IMR-90 (cell line): ENCODE data around the gene ANKRD24. TPM values are rescaled to one million over a fixed set of nuclear protein-coding genes. Genes with fewer than 3 reads are reported as not detected.

Experiments
- ATAC-seq: fragments of 200-7000 bp; cut with Tn5 transposase; 2 replicates; pipeline ENCODE4 v1.9.1; 2020; ENCODE audit warnings: low read depth, mild to moderate bottlenecking, moderate library complexity
- BruUV-seq: library from RNA; stranded (reverse); fragments of 400-500 nt; replicated peaks from 2 replicates; lab custom pipeline; 2021; lab: Mats Ljungman, UMichigan
- CTCF ChIA-PET: fragments of 300-600 bp; formaldehyde crosslinking; extraction: SDS; loops from one replicate; lab custom pipeline; 2021; ENCODE audit warnings: antibody characterized with exemption; lab: Yijun Ruan, JAX
- POLR2A ChIA-PET: fragments of 300-600 bp; sonication (Branson Sonifier 250); formaldehyde crosslinking; loops from one replicate; lab custom pipeline; 2022; ENCODE audit warnings: antibody characterized with exemption; ENCODE audit not compliant: unreplicated experiment; lab: Charles Lee
- DNase-seq: peaks from one replicate; pipeline ENCODE4 v3.0.0; 2013
- H2AFZ ChIP-seq: replicated peaks from 2 replicates; pipeline ENCODE3; 2013; ENCODE audit warnings: low read length, mild to moderate bottlenecking; ENCODE audit not compliant: poor library complexity
- H2AK5ac ChIP-seq: 2 replicates; pipeline ENCODE4 v1.6.1; 2013; ENCODE audit warnings: low read depth, low read length, inconsistent platforms
- H2AK9ac ChIP-seq: replicated peaks from 2 replicates; pipeline ENCODE3; 2013; ENCODE audit warnings: mild to moderate bottlenecking, low read depth, low read length, moderate library complexity; ENCODE audit not compliant: poor library complexity
- H2BK120ac ChIP-seq: 2 replicates; pipeline ENCODE4 v1.6.1; 2013; ENCODE audit warnings: low read depth, low read length, inconsistent platforms
- H2BK15ac ChIP-seq: 3 replicates; pipeline ENCODE4 v1.6.1; 2013; ENCODE audit warnings: low read depth, low read length, inconsistent platforms
- H2BK20ac ChIP-seq: 2 replicates; pipeline ENCODE4 v1.6.1; 2013; ENCODE audit warnings: low read depth, mild to moderate bottlenecking, inconsistent platforms, low read length, moderate library complexity
- H2BK5ac ChIP-seq: 2 replicates; pipeline ENCODE4 v1.6.1; 2013; ENCODE audit warnings: mild to moderate bottlenecking, low read depth, low read length, inconsistent platforms; ENCODE audit not compliant: poor library complexity, severe bottlenecking
- H3K14ac ChIP-seq: replicated peaks from 2 replicates; pipeline ENCODE4 v1.6.1; 2013; ENCODE audit warnings: low read depth, low read length, inconsistent platforms
- H3K18ac ChIP-seq: 2 replicates; pipeline ENCODE4 v1.6.1; 2013; ENCODE audit warnings: low read depth, low read length, control low read depth
- H3K23ac ChIP-seq: 2 replicates; pipeline ENCODE4 v1.6.1; 2013; ENCODE audit warnings: low read depth, low read length, inconsistent platforms
- H3K27ac ChIP-seq: 2 replicates; pipeline ENCODE4 v1.5.1; 2013; ENCODE audit warnings: mild to moderate bottlenecking, control low read depth, low read length; ENCODE audit not compliant: insufficient read depth
- H3K27me3 ChIP-seq: 2 replicates; pipeline ENCODE4 v1.6.1; 2013; ENCODE audit warnings: low read length; ENCODE audit not compliant: control insufficient read depth, insufficient read depth
- H3K36me3 ChIP-seq: 2 replicates; pipeline ENCODE4 v1.6.1; 2013; ENCODE audit warnings: low read length, mixed read lengths; ENCODE audit not compliant: control insufficient read depth, insufficient read depth
- H3K4ac ChIP-seq: 2 replicates; pipeline ENCODE4 v1.6.1; 2013; ENCODE audit warnings: low read depth, low read length, inconsistent platforms
- H3K4me1 ChIP-seq: 2 replicates; pipeline ENCODE4 v1.6.1; 2013; ENCODE audit warnings: low read length, mixed read lengths; ENCODE audit not compliant: control insufficient read depth, insufficient read depth
- H3K4me2 ChIP-seq: 2 replicates; pipeline ENCODE4 v1.6.1; 2013; ENCODE audit warnings: low read depth, mild to moderate bottlenecking, control low read depth, low read length, moderate library complexity
- H3K4me3 ChIP-seq: 2 replicates; pipeline ENCODE4 v1.5.1; 2013; ENCODE audit warnings: low read depth, mild to moderate bottlenecking, control low read depth, low read length, moderate library complexity; ENCODE audit not compliant: insufficient read depth
- H3K56ac ChIP-seq: 2 replicates; pipeline ENCODE4 v1.6.1; 2013; ENCODE audit warnings: low read length, inconsistent platforms; ENCODE audit not compliant: insufficient read depth; ENCODE audit errors: extremely low read depth
- H3K79me1 ChIP-seq, 2 experiments: 2 replicates each; pipeline ENCODE4 v1.6.1; 2013; ENCODE audit warnings: low read length in 2 of 2, inconsistent platforms in 1 of 2, low read depth in 1 of 2
- H3K9ac ChIP-seq: 2 replicates; pipeline ENCODE4 v1.6.1; 2013; ENCODE audit warnings: low read depth, low read length, control low read depth
- H3K9me1 ChIP-seq: 2 replicates; pipeline ENCODE4 v1.6.1; 2013; ENCODE audit warnings: low read length, inconsistent platforms; ENCODE audit not compliant: insufficient read depth
- H3K9me3 ChIP-seq: 2 replicates; pipeline ENCODE4 v1.6.1; 2013; ENCODE audit warnings: low read length; ENCODE audit not compliant: control insufficient read depth, insufficient read depth
- H4K20me1 ChIP-seq: 2 replicates; pipeline ENCODE4 v1.6.1; 2013; ENCODE audit warnings: low read length, inconsistent platforms; ENCODE audit not compliant: insufficient read depth
- H4K5ac ChIP-seq: 2 replicates; pipeline ENCODE4 v1.6.1; 2013; ENCODE audit warnings: mild to moderate bottlenecking, low read depth, low read length, control low read depth
- H4K8ac ChIP-seq, 2 experiments: 2 replicates each; pipeline ENCODE4 v1.6.1; 2013; ENCODE audit warnings: low read depth in 2 of 2, low read length in 2 of 2, control low read depth in 1 of 2, inconsistent platforms in 1 of 2
- H4K91ac ChIP-seq: 2 replicates; pipeline ENCODE4 v1.6.1; 2013; ENCODE audit warnings: low read depth, low read length, inconsistent platforms; ENCODE audit not compliant: insufficient read depth
- BHLHE40 ChIP-seq: fragments of 150-350 bp; IDR thresholded peaks from 2 replicates; pipeline ENCODE4 v1.6.1; 2016; ENCODE audit warnings: mild to moderate bottlenecking, low read depth, low read length
- CEBPB ChIP-seq: IDR thresholded peaks from 2 replicates; pipeline ENCODE4 v1.6.1; 2012; ENCODE audit warnings: low read depth, low read length, improper control_type of control experiment
- CHD1 ChIP-seq: IDR thresholded peaks from 2 replicates; pipeline ENCODE4 v1.6.1; 2012; ENCODE audit warnings: low read depth, low read length, improper control_type of control experiment
- FOS ChIP-seq: fragments of 150-350 bp; IDR thresholded peaks from 2 replicates; pipeline ENCODE4 v1.6.1; 2016; ENCODE audit warnings: low read depth, low read length
- MAFK ChIP-seq: IDR thresholded peaks from 2 replicates; pipeline ENCODE4 v1.6.1; 2012; ENCODE audit warnings: low read depth, low read length, improper control_type of control experiment
- MAZ ChIP-seq: IDR thresholded peaks from 2 replicates; pipeline ENCODE4 v1.6.1; 2012; ENCODE audit warnings: low read depth, mild to moderate bottlenecking, low read length, improper control_type of control experiment, moderate library complexity, borderline replicate concordance
- MXI1 ChIP-seq: IDR thresholded peaks from 2 replicates; pipeline ENCODE4 v1.6.1; 2012; ENCODE audit warnings: low read depth, mild to moderate bottlenecking, low read length, moderate library complexity, borderline replicate concordance
- NFE2L2 ChIP-seq: fragments of 150-350 bp; IDR thresholded peaks from 2 replicates; pipeline ENCODE4 v1.6.1; 2016; ENCODE audit warnings: low read depth, mild to moderate bottlenecking, low read length
- POLR2A ChIP-seq: IDR thresholded peaks from 2 replicates; pipeline ENCODE4 v1.6.1; 2012; ENCODE audit warnings: mild to moderate bottlenecking, low read depth, low read length
- RAD21 ChIP-seq: IDR thresholded peaks from 2 replicates; pipeline ENCODE4 v1.6.1; 2012; ENCODE audit warnings: low read length, improper control_type of control experiment
- RCOR1 ChIP-seq: IDR thresholded peaks from 2 replicates; pipeline ENCODE4 v1.6.1; 2012; ENCODE audit warnings: mild to moderate bottlenecking, low read length, improper control_type of control experiment; ENCODE audit not compliant: insufficient replicate concordance
- RFX5 ChIP-seq: IDR thresholded peaks from 2 replicates; pipeline ENCODE4 v1.8.0; 2012; ENCODE audit warnings: low read depth, mild to moderate bottlenecking, low read length, moderate library complexity
- SMC3 ChIP-seq: fragments of 150-350 bp; IDR thresholded peaks from 2 replicates; pipeline ENCODE4 v1.6.1; 2016; ENCODE audit warnings: low read depth, mild to moderate bottlenecking, antibody characterized with exemption, low read length, moderate library complexity
- WGBS, 2 experiments: methylation state at CpG; one replicate each; pipeline versions ENCODE4 v1.1.5 to v1.1.7; 2013; ENCODE audit warnings: missing lambda C conversion rate in 2 of 2; ENCODE audit not compliant: insufficient read length in 1 of 2; ENCODE audit errors: extremely low coverage in 2 of 2; 5-methylcytosine and 5-hydroxymethylcytosine counted together
- dilution Hi-C: fragments of 300-500 bp; cut with HindIII; formaldehyde crosslinking; loops from one replicate; pipeline ENCODE4 v1.14.3; 2018; ENCODE audit warnings: low sequenced_read_pairs; ENCODE audit not compliant: unreplicated experiment
- in situ Hi-C: fragments of 300-500 bp; cut with MboI; formaldehyde crosslinking; loops from 3 replicates; pipeline ENCODE4 v1.14.3; 2019; ENCODE audit warnings: low sequenced_read_pairs, inconsistent platforms, mixed read lengths
- intact Hi-C: fragments of 100-400 bp; cut with micrococcal nuclease; formaldehyde crosslinking; loops from 2 replicates; pipeline ENCODE4 v1.10.0; 2022
- polyA plus RNA-seq, 3 experiments: library from polyadenylated mRNA; depleted of rRNA; stranded (reverse); fragments of >200 nt; gene quantifications; 2 replicates each; pipeline ENCODE4 v1.2.3, GENCODE V29; 2012; ENCODE audit warnings: low replicate concordance in 1 of 3
- total RNA-seq: library from RNA; depleted of rRNA; stranded (reverse); fragments of >200 nt; gene quantifications from 2 replicates; pipeline ENCODE4 v1.2.3, GENCODE V29; 2012
- TF ChIP-seq, protein P1 (sequence below): fragments of 150-350 bp; IDR thresholded peaks from 2 replicates; pipeline ENCODE4 v1.6.1; 2017; ENCODE audit warnings: mild to moderate bottlenecking, antibody characterized with exemption, low read length, low read depth
- TF ChIP-seq, protein P2 (sequence below): fragments of 150-350 bp; IDR thresholded peaks from 2 replicates; pipeline ENCODE4 v1.6.1; 2016; ENCODE audit warnings: low read depth, mild to moderate bottlenecking, low read length, moderate library complexity, borderline replicate concordance
- TF ChIP-seq, protein P3 (sequence below): conservative IDR thresholded peaks from 2 replicates; pipeline ENCODE4 v1.5.1; 2012; ENCODE audit warnings: mild to moderate bottlenecking, low read depth, low read length, improper control_type of control experiment

The ANKRD24 gene
- total and polyA plus RNA-seq, 2 of the 4 experiments (the other 2 are of a cell fraction): 0.18 to 0.21 TPM

- no peak overlapping the region for H2BK20ac ChIP-seq
- 78% methylated on average over 2 of the region's 4 CpGs; no CpG with 5 or more reads in 1 of the 2 experiments for WGBS, 2 experiments
- ATAC-seq (no peak), DNase-seq (no peak)
- no peak overlapping the region for H3K4me3 ChIP-seq
- H3K18ac ChIP-seq: no peak overlapping the region
- no TSS peak for BruUV-seq
- H2BK120ac ChIP-seq: no peak overlapping the region
- no peak overlapping the region for H4K91ac ChIP-seq
- H3K4me1 ChIP-seq: no peaks in the 10 kb centered on the region
- no peak overlapping the region for H3K4ac ChIP-seq
- H2BK5ac ChIP-seq: no peak overlapping the region
- no peaks in the 10 kb centered on the region for H3K9me1 ChIP-seq
- H3K9ac ChIP-seq: no peak overlapping the region
- no peak overlapping the region for H3K56ac ChIP-seq
- H3K9me3 ChIP-seq: no peaks in the 10 kb centered on the region
- no peak overlapping the region for H2AK5ac ChIP-seq
- no peak overlapping the region for H2AFZ ChIP-seq
- H2AK9ac ChIP-seq: no peak overlapping the region
- H4K5ac ChIP-seq: no peak overlapping the region
- no peak overlapping the region for H2BK15ac ChIP-seq
- POLR2A ChIA-PET: no interaction called here
- no peak overlapping the region for H4K8ac ChIP-seq
- TF ChIP-seq, protein P1, sequence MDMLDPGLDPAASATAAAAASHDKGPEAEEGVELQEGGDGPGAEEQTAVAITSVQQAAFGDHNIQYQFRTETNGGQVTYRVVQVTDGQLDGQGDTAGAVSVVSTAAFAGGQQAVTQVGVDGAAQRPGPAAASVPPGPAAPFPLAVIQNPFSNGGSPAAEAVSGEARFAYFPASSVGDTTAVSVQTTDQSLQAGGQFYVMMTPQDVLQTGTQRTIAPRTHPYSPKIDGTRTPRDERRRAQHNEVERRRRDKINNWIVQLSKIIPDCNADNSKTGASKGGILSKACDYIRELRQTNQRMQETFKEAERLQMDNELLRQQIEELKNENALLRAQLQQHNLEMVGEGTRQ: no peak
- TF ChIP-seq CEBPB (no peak), RFX5 (no peak), SMC3 (no peak), RAD21 (no peak), MAFK (no peak), NFE2L2 (no peak), BHLHE40 (no peak), CHD1 (no peak), FOS (no peak), POLR2A (no peak), MAZ (no peak), RCOR1 (no peak), MXI1 (no peak)
- TF ChIP-seq, protein P2, sequence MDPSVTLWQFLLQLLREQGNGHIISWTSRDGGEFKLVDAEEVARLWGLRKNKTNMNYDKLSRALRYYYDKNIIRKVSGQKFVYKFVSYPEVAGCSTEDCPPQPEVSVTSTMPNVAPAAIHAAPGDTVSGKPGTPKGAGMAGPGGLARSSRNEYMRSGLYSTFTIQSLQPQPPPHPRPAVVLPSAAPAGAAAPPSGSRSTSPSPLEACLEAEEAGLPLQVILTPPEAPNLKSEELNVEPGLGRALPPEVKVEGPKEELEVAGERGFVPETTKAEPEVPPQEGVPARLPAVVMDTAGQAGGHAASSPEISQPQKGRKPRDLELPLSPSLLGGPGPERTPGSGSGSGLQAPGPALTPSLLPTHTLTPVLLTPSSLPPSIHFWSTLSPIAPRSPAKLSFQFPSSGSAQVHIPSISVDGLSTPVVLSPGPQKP: no peak
- TF ChIP-seq, protein P3, sequence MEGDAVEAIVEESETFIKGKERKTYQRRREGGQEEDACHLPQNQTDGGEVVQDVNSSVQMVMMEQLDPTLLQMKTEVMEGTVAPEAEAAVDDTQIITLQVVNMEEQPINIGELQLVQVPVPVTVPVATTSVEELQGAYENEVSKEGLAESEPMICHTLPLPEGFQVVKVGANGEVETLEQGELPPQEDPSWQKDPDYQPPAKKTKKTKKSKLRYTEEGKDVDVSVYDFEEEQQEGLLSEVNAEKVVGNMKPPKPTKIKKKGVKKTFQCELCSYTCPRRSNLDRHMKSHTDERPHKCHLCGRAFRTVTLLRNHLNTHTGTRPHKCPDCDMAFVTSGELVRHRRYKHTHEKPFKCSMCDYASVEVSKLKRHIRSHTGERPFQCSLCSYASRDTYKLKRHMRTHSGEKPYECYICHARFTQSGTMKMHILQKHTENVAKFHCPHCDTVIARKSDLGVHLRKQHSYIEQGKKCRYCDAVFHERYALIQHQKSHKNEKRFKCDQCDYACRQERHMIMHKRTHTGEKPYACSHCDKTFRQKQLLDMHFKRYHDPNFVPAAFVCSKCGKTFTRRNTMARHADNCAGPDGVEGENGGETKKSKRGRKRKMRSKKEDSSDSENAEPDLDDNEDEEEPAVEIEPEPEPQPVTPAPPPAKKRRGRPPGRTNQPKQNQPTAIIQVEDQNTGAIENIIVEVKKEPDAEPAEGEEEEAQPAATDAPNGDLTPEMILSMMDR: no peak
- no peaks in the 10 kb centered on the region for H3K79me1 ChIP-seq
- no peak overlapping the region for H3K4me2 ChIP-seq
- H3K14ac ChIP-seq: no peak overlapping the region
- in situ Hi-C loops (no loop called here), intact Hi-C loops (loop anchor here (10.0 kb wide), 1 partner anchor 537 kb away; no protein-coding TSS in a partner anchor), dilution Hi-C loops (no loop called here)
- no peaks in the 10 kb centered on the region; the same call in 1 of the 2 replicates for H4K20me1 ChIP-seq
- H3K36me3 ChIP-seq: no peaks in the 10 kb centered on the region
- CTCF ChIA-PET: interaction anchor here (0.7 to 1.7 kb wide), 2 partner anchors 62 to 214 kb away, joined by 5 to 11 read pairs; no protein-coding TSS in a partner anchor
- no peak overlapping the region for H3K27ac ChIP-seq
- H3K27me3 ChIP-seq: peaks cover 40% of the 10 kb centered on the region
- H3K23ac ChIP-seq: no peak overlapping the region
These were observed 19.3 kb downstream of the ANKRD24 start for GRCh38 chr19:4201798-4202197.
